Measurements from ENCODE around the gene POLD4.
A peak's percentile ranks its signal among the peaks of the same experiment; 100 is the strongest.

Gene POLD4

GRCh38 chr11:67303835-67304411 lies 49.4 kb downstream of the POLD4 start:
- TF ChIP-seq ZFX (IDR thresholded peaks at IDR 0.05) = peak; percentile 29; the same call in 1 of the 2 replicates
- TF ChIP-seq, protein P1, sequence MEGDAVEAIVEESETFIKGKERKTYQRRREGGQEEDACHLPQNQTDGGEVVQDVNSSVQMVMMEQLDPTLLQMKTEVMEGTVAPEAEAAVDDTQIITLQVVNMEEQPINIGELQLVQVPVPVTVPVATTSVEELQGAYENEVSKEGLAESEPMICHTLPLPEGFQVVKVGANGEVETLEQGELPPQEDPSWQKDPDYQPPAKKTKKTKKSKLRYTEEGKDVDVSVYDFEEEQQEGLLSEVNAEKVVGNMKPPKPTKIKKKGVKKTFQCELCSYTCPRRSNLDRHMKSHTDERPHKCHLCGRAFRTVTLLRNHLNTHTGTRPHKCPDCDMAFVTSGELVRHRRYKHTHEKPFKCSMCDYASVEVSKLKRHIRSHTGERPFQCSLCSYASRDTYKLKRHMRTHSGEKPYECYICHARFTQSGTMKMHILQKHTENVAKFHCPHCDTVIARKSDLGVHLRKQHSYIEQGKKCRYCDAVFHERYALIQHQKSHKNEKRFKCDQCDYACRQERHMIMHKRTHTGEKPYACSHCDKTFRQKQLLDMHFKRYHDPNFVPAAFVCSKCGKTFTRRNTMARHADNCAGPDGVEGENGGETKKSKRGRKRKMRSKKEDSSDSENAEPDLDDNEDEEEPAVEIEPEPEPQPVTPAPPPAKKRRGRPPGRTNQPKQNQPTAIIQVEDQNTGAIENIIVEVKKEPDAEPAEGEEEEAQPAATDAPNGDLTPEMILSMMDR (conservative IDR thresholded peaks at IDR 0.05) = no peak
- peak overlapping the region; percentile 92 for H3K27ac ChIP-seq

- peak within 1 kb of the TSS; percentile 92 for H3K27ac ChIP-seq
- TF ChIP-seq ZFX (IDR thresholded peaks at IDR 0.05) = peak; percentile 54; the same call in 1 of the 2 replicates
- TF ChIP-seq, protein P1 (conservative IDR thresholded peaks at IDR 0.05) = no peak
Observed at GRCh38 chr11:67303132-67303834, 50.1 kb downstream of the POLD4 start, which contains the start of gene SSH3. Gene SSH3, plus strand, starts transcription at chr11:67303530. Its CDS starts 96 bp downstream, at chr11:67303626.

GRCh38 chr11:67302571-67303131 lies 50.7 kb downstream of the POLD4 start:
- TF ChIP-seq, protein P1 (conservative IDR thresholded peaks at IDR 0.05) = no peak
- no peak for TF ChIP-seq ZFX (IDR thresholded peaks at IDR 0.05)
- H3K27ac ChIP-seq = peak overlapping the region; percentile 92

GRCh38 chr11:67301951-67302516 lies 51.3 kb downstream of the POLD4 start:
- peak overlapping the region; percentile 92 for H3K27ac ChIP-seq
- no peak for TF ChIP-seq ZFX (IDR thresholded peaks at IDR 0.05)
- TF ChIP-seq, protein P1 (conservative IDR thresholded peaks at IDR 0.05) = no peak

- no peak for TF ChIP-seq ZFX (IDR thresholded peaks at IDR 0.05)
- TF ChIP-seq, protein P1 (conservative IDR thresholded peaks at IDR 0.05) = no peak
- H3K27ac ChIP-seq = no peak overlapping the region
Observed at GRCh38 chr11:67301313-67301921, 51.9 kb downstream of the POLD4 start.

Data from C4-2B (cell line).